Spleen (tissue), 11 donors: ENCODE measurements around the gene CCND2. TPM values are rescaled to one million over a fixed set of nuclear protein-coding genes. Genes with fewer than 3 reads are reported as not detected.

Experiments used
- DNase-seq: peaks from one replicate; pipeline ENCODE4 v3.0.0-alpha.2; 2020
- H3K27ac ChIP-seq, 8 donors: fragments of 200-600 bp; sonication (generic) in 7 of 8; 1 replicate in 4 of 8; 2 replicates in 4 of 8; pipeline versions ENCODE4 v1.5.0 to v1.8.0; 2016 to 2021; ENCODE audit warnings: inconsistent platforms in 4 of 8, mild to moderate bottlenecking in 4 of 8, moderate library complexity in 1 of 8
- H3K27me3 ChIP-seq, 7 donors: fragments of 200-600 bp; sonication (generic) in 6 of 7; replicated peaks in 1 of 7; 1 replicate in 4 of 7; 2 replicates in 3 of 7; pipeline versions ENCODE4 v1.5.0 to v1.8.0; 2016 to 2021; ENCODE audit warnings: inconsistent platforms in 3 of 7, mild to moderate bottlenecking in 1 of 7
- H3K36me3 ChIP-seq, 6 donors: fragments of 200-600 bp; sonication (generic) in 5 of 6; 1 replicate in 4 of 6; 2 replicates in 2 of 6; pipeline versions ENCODE4 v1.5.0 to v1.8.0; 2016 to 2021; ENCODE audit warnings: inconsistent platforms in 2 of 6
- H3K4me1 ChIP-seq, 6 donors: fragments of 200-600 bp; sonication (generic) in 5 of 6; 1 replicate in 3 of 6; 2 replicates in 3 of 6; pipeline versions ENCODE4 v1.5.0 to v1.8.0; 2016 to 2021; ENCODE audit warnings: inconsistent platforms in 3 of 6
- H3K4me3 ChIP-seq, 8 donors: fragments of 200-600 bp; sonication (generic) in 7 of 8; 1 replicate in 4 of 8; 2 replicates in 4 of 8; pipeline versions ENCODE4 v1.5.0 to v1.8.0; 2016 to 2021; ENCODE audit warnings: inconsistent platforms in 4 of 8, mild to moderate bottlenecking in 4 of 8, moderate library complexity in 2 of 8
- H3K9me3 ChIP-seq, 8 donors: fragments of 200-600 bp; sonication (generic) in 7 of 8; 1 replicate in 4 of 8; 2 replicates in 4 of 8; pipeline versions ENCODE4 v1.5.0 to v1.8.0; 2016 to 2021; ENCODE audit warnings: inconsistent platforms in 4 of 8
- POLR2A ChIP-seq, 3 donors: fragments of 450-650 bp; IDR thresholded peaks; one replicate each; pipeline ENCODE4 v1.5.1; 2017; ENCODE audit warnings: antibody characterized with exemption in 3 of 3, mild to moderate bottlenecking in 1 of 3
- POLR2AphosphoS5 ChIP-seq, 3 donors: sonication (generic); formaldehyde crosslinking; IDR thresholded peaks; one replicate each; pipeline ENCODE4 v1.5.1; 2017; ENCODE audit warnings: antibody characterized with exemption in 3 of 3
- WGBS, 5 donors: extraction: QIAGEN DNeasy Blood & Tissue Kit in 3 of 5; methylation state at CpG; one replicate each; pipeline versions ENCODE4 v1.1.5 to v1.1.7; 2013 to 2018; 5-methylcytosine and 5-hydroxymethylcytosine counted together
- intact Hi-C: fragments of 100-400 bp; cut with DNase I; formaldehyde crosslinking; loops from one replicate; pipeline ENCODE4 v1.15.0; 2023; ENCODE audit warnings: low total_unique reads
- polyA plus RNA-seq, 3 donors: library from polyadenylated mRNA; stranded (reverse); fragments of 200-250 nt; gene quantifications; one replicate each; pipeline ENCODE4 v1.2.1, GENCODE V29; 2013
- total RNA-seq, 7 donors: library from RNA; depleted of rRNA in 3 of 7; stranded (reverse); fragments of >200 nt in 3 of 7; fragmentation: NEBNext Ultra II Directional in 4 of 7; extraction: Animal tissue kit (Norgen Biotek cat#: 25700) in 4 of 7; gene quantifications; one replicate each; pipeline versions ENCODE4 v1.1.0 to v1.2.1, GENCODE V29; 2016 to 2021
- TF ChIP-seq, protein P1 (sequence below), 11 experiments: fragments of 200-600 bp in 7 of 11; fragments of 450-650 bp in 4 of 11; sonication (generic) in 4 of 11; IDR thresholded peaks in 8 of 11; conservative IDR thresholded peaks in 3 of 11; 1 replicate in 7 of 11; 2 replicates in 4 of 11; pipeline versions ENCODE4 v1.4.0 to v1.8.0; 2016 to 2021; ENCODE audit warnings: antibody characterized with exemption in 11 of 11, inconsistent platforms in 4 of 11, mild to moderate bottlenecking in 1 of 11
- donor health status: healthy with polysubstance abuse.
- donor health status: DM: no; HTN: no; CAD: no; lungs with moderate emphysema.
- donor health status: DM: no; HTN: no; CAD: no.
- donor health status: Bipolar disorder and iron deficiency.
- donor health status: healthy.
- donor health status: DM: no; HTN: no; CAD: no.
- donor health status: DM: yes; HTN: yes; CAD: no.

CCND2 gene
- total and polyA plus RNA-seq, 10 donors = 9.4 to 110 (median 59.4) TPM

- H3K36me3 ChIP-seq = no peaks in the 10 kb centered on the region
- peaks cover 0 to 24% (median 3%) of the 10 kb centered on the region in 6 donors for H3K4me1 ChIP-seq
- H3K27ac ChIP-seq = no peak overlapping the region
- 60 to 86% (median 84%) methylated on average over 3 to 4 of the region's 4 CpGs for WGBS, 5 donors
- no peak for DNase-seq
- peaks cover 0 to 28% (median 0%) of the 10 kb centered on the region in 7 donors for H3K27me3 ChIP-seq
- intact Hi-C loops = no loop called here
- TF ChIP-seq, protein P1, sequence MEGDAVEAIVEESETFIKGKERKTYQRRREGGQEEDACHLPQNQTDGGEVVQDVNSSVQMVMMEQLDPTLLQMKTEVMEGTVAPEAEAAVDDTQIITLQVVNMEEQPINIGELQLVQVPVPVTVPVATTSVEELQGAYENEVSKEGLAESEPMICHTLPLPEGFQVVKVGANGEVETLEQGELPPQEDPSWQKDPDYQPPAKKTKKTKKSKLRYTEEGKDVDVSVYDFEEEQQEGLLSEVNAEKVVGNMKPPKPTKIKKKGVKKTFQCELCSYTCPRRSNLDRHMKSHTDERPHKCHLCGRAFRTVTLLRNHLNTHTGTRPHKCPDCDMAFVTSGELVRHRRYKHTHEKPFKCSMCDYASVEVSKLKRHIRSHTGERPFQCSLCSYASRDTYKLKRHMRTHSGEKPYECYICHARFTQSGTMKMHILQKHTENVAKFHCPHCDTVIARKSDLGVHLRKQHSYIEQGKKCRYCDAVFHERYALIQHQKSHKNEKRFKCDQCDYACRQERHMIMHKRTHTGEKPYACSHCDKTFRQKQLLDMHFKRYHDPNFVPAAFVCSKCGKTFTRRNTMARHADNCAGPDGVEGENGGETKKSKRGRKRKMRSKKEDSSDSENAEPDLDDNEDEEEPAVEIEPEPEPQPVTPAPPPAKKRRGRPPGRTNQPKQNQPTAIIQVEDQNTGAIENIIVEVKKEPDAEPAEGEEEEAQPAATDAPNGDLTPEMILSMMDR (IDR thresholded peaks at IDR 0.05 in 8 of 11, conservative IDR thresholded peaks at IDR 0.05 in 3 of 11) = no peak
- TF ChIP-seq POLR2AphosphoS5 (IDR thresholded peaks at IDR 0.05) (no peak), POLR2A (IDR thresholded peaks at IDR 0.05) (no peak)
- peaks cover 7 to 48% (median 38%) of the 10 kb centered on the region in 8 donors for H3K9me3 ChIP-seq
- H3K4me3 ChIP-seq = no peak overlapping the region
These were observed 33.8 kb upstream of the CCND2 start for GRCh38 chr12:4239746-4240145.

DNA sequence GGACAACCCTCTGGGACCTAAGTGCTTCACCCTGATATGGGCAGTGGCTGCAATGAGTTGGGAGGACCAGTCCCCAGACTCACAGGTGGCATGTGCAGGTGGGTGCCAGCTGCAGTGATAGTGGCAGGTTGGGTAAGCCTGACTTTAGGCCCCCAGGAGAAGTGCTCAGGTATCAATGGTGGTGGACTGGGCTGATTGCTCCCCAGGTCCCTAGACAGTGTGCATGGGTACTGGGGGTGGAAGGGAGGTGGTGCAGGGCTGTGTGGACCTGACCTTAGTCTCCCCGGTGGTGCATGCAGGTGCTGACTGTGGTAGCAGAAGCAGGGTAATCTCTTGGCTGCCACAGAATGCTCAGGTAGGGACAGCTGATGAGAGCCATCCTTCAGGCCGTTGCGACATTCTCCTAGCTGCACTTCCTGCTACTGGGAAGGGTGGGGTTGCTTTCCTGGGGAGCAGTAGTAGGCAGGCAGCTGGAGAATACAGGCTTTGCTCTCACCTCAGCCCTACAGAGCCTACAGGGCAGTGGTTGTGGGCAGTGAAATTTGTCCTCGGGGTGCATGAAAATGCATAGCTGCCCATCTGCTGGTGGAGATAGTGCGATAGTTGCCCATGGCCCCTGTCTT, 33.3 kb upstream of the CCND2 start:
- Histone ChIP-seq H3K27ac (no peak overlapping the region), H3K36me3 (no peaks in the 10 kb centered on the region), H3K27me3 (peaks cover 0 to 34% (median 0%) of the 10 kb centered on the region in 7 donors), H3K4me1 (peaks cover 0 to 24% (median 3%) of the 10 kb centered on the region in 6 donors), H3K9me3 (peaks cover 7 to 43% (median 36%) of the 10 kb centered on the region in 8 donors), H3K4me3 (no peak overlapping the region)
- intact Hi-C loops = no loop called here
- 55 to 73% (median 68%) methylated on average over 3 to 5 of the region's 5 CpGs for WGBS, 5 donors
- TF ChIP-seq POLR2A (IDR thresholded peaks at IDR 0.05) (no peak), POLR2AphosphoS5 (IDR thresholded peaks at IDR 0.05) (no peak)
- TF ChIP-seq, protein P1 (IDR thresholded peaks at IDR 0.05 in 8 of 11, conservative IDR thresholded peaks at IDR 0.05 in 3 of 11) = no peak
- DNase-seq = no peak

GRCh38 chr12:4240981-4241380, 32.6 kb upstream of the CCND2 start:
- Histone ChIP-seq H3K27ac (no peak overlapping the region), H3K9me3 (peaks cover 7 to 38% (median 34%) of the 10 kb centered on the region in 8 donors), H3K27me3 (peaks cover 0 to 36% (median 0%) of the 10 kb centered on the region in 7 donors), H3K36me3 (no peaks in the 10 kb centered on the region), H3K4me3 (no peak overlapping the region), H3K4me1 (peaks cover 0 to 27% (median 3%) of the 10 kb centered on the region in 6 donors)
- DNase-seq = no peak
- 86 to 94% (median 89%) methylated on average over 5 of the region's 5 CpGs for WGBS, 5 donors
- no peak for TF ChIP-seq POLR2AphosphoS5 (IDR thresholded peaks at IDR 0.05)
- TF ChIP-seq POLR2A (IDR thresholded peaks at IDR 0.05) = no peak
- TF ChIP-seq, protein P1 (IDR thresholded peaks at IDR 0.05 in 8 of 11, conservative IDR thresholded peaks at IDR 0.05 in 3 of 11) = no peak
- intact Hi-C loops = no loop called here

- TF ChIP-seq, protein P1 (IDR thresholded peaks at IDR 0.05 in 8 of 11, conservative IDR thresholded peaks at IDR 0.05 in 3 of 11) = no peak
- TF ChIP-seq POLR2AphosphoS5 (IDR thresholded peaks at IDR 0.05) (no peak), POLR2A (IDR thresholded peaks at IDR 0.05) (no peak)
- intact Hi-C loops = no loop called here
- H3K27ac ChIP-seq = no peak overlapping the region
- peaks cover 0 to 31% (median 5%) of the 10 kb centered on the region in 6 donors for H3K4me1 ChIP-seq
- WGBS, 5 donors = 51 to 78% (median 69%) methylated on average over 4 of the region's 4 CpGs
- peaks cover 0 to 36% (median 0%) of the 10 kb centered on the region in 7 donors for H3K27me3 ChIP-seq
- H3K36me3 ChIP-seq = no peaks in the 10 kb centered on the region
- H3K9me3 ChIP-seq = peaks cover 7 to 33% (median 31%) of the 10 kb centered on the region in 8 donors
- DNase-seq = no peak
- no peak overlapping the region for H3K4me3 ChIP-seq
These were observed 32.0 kb upstream of the CCND2 start for GRCh38 chr12:4241592-4241991.
